Stimulated activated CD8-positive, alpha-beta memory T cell treated with anti-CD3 and anti-CD28 coated beads, Interleukin-7, amount 100 ng/mL, for 4 hours (primary cell): ENCODE measurements around the gene PTGIR.

Experiments
- DNase-seq, 2 donors: peaks; one replicate each; pipeline ENCODE4 v3.0.0-alpha.2; 2020; ENCODE audit warnings: low read depth in 2 of 2

PTGIR gene

DNA sequence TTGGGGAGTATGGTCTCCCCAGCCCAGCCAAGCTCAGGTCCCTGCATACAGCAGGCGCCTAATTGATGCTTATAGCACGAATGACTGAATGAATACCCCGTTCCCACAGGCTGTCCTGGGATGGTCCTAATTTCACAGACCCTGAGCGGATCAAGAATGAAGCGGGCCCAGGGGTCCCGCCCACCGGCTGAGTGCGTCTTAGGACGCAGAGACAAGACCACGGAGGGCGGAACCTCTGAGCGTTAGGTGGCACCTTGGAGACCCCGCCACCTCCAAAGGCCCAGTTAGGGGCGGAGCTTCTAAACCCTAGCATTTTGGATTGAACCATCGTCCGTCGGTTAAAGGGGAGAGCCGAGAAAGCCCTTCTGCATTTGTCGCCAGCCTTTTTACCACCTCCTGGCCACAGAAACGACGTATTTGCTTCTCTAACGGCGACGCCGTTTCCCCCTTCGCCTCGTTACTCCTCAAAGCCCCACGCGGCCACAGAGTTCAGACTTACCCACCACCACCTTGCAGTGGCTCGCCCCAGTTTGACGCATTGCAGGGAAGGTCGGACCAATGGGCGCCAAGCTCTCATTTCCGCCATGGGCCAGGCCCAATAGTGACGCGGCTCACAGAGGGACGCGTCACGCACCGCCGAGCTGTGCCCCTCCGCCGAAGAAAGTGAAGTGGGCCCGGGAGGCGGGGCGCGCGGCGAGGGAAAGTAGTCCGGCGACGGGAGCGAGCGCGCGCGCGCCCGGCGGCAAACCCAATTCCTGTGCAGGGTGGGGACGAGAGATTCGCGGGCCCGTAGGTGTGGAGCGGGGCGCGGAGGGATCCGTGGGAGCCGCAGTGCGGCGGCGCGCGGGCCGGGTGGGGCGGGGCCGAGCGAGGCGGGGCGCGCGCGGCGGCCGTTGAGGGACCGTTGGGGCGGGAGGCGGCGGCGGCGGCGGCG lies 24.2 kb downstream of the PTGIR start:
- DNase-seq, result peak; percentile 92 to 94

DNA sequence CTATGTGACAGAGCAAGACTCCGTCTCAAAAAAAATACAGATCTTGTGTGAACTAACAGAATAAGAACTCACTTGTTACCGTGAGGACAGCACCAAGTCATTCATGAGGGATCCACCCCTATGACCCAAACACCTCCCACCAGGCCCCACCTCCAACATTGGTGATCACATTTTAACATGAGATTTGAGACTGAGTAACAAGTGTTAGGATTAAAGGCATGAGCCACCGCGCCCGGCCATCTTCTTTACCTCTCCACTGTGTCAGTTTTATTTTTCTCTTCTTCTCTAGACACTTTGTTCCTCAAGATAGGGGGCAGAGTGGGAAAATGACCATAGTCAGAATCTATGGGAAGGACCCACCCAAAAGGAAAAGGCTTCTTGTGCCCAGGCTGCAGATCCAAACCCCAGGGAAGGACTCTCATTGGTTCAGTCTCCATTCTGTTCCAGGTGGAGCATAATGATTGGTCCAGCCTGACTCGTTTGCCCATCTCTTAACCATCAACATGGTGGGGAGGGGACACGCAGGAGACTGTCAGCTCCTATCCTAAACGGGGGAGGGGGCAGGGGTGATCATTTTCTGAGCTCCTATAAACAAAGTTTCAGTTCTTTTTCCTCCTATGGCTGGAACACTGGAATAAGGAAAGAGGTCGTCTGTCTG lies 25.0 kb downstream of the PTGIR start:
- DNase-seq, result no peak

DNA sequence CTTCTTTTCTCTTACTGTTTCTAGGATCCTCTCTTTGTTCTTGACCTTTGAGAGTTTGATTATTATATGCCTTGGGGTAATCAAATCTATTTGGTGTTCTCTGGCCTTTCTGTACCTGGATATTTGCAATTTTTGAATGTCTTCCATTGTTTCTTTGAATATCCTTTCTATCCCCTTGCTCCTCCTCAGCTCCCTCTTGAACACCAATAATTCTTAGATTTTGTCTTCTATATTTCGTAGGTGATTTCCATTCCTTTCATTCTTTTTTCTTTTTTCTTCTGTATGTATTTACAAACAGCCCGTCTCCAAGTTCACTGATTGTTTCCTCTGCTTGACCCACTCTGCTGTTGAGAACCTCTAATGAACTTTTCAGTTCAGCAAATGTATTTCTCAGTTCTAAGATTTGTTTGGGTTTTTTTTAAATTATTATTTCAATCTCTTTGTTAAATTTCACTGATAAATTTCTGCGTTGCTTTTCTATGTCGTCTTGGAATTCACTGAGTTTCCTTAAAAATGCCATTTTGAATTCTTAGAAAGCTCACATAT lies 26.4 kb downstream of the PTGIR start:
- DNase-seq, result no peak

DNA sequence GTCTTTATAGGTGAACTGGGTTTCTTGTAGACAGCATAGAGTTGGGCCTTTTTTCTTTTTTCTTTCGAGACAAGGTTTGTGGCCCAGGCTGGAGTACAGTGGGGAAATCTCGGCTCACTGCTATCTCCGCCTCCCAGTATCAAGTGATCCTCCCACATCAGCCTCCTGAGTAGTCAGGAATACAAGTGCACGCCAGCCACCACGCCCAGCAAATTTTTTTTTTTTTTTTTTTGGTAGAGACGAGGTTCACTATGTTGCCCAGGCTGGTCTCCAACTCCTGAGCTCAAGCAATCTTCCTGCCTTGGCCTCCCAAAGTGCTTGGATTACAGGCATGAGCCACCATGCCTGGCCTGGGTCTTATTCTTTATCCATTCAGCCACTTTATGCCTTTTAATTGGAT lies 28.9 kb downstream of the PTGIR start:
- no peak for DNase-seq

DNA sequence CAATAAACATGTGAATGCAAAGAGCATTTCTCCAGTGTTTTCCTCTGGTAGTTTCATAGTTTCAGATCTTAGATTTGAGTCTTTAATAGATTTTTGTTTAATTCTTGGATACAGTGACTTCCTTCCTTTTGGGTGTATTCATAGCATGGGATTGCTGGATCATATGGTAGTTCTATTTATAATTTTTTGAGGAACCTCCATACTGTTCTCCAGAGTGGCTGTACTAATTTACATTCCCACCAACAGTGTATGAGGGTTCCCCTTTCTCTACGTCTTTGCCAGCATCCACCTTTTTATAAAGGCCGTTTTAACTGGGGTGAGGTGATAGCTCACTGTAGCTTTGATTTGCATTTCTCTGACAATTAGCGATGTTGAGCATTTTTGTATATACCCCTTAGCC lies 33.0 kb downstream of the PTGIR start:
- no peak for DNase-seq

DNA sequence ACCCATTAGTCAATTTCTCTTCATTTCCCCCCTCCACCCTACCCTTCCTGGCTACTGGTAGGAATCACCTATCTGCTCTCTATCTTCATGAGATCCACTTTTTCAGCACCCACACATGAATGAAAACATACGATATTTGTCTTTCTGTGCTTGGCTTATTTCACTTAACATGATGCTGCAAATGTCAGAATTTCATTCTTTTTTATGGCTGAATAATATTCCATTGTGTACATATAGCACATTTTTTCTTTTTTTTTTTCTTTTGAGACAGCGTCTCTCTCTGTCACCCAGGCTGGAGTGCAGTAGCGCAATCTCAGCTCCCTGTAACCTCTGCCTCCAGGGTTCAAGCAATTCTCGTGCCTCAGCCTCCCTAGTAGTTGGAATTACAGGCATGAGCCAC lies 33.6 kb downstream of the PTGIR start:
- no peak for DNase-seq

DNA sequence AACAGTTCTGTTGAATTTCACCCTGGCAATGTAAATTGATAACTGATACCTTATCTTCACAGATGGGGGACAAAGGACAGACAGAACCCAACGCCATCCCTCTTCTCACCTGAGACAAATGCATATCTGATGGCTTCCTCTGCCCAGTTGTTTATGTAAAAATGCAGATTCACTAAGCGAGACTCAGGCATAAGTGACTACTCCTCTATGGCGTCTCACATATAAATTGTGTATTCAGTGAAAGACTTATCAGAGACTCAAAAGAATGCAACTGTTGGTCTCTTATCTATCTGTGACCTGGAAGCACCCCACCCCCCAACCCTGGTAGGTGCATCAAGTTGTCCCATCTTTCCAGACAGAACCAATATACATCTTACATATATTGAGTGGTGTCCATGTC lies 37.0 kb downstream of the PTGIR start:
- DNase-seq, result no peak

DNA sequence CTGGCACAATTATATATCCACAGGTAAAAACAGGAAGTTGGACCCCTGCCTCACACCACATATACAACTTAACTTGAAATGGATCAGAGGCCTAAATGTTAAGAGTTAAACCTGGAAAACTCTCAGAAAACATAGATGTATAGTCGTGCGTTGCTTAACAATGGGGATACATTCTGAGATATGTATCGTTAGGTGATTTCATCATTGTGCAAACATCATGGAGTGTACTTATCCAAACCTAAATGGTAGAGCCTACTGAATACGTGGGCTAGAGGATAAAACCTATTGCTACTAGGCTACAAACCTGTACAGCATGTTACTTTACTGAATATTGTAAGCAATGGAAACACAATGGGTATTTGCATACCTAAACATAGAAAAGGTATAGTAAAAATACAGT lies 38.6 kb downstream of the PTGIR start:
- no peak for DNase-seq

DNA sequence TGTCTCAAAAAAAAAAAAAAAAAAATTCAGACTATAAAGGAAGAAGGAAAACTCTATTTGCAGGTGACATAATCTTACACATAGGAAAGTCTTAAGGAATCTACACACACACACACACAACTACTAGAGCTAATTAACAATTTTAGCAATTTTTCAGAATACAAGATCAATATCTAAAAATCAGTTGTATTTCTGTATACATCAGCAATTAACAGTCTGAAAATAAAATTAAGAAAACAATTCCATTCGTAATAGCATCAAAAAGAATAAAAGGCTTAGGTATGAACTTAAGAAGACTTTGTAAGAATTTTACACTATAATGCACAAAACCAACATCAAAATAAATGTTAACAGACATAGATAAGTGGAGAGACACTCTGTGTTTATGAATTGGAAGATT lies 39.4 kb downstream of the PTGIR start:
- no peak for DNase-seq

DNA sequence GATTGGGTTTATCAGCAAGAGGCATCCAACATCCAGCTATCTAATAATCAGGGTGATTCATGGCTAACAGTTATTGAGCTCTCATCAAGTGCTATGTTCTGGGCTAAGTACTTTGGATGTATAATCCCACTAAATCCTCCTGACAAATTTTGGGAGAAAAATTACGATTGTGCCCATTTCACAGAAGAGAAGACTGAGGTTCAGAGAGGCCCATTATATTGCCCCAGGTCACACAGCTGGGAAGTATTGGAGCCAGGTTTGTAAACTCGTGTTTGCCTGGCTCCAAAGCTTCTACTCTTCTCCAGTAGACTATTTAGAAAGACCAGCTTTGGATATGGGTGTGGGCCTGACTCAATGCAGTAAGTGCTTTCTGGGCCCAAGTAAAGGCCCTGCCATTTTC lies 44.6 kb downstream of the PTGIR start:
- no peak for DNase-seq

DNA sequence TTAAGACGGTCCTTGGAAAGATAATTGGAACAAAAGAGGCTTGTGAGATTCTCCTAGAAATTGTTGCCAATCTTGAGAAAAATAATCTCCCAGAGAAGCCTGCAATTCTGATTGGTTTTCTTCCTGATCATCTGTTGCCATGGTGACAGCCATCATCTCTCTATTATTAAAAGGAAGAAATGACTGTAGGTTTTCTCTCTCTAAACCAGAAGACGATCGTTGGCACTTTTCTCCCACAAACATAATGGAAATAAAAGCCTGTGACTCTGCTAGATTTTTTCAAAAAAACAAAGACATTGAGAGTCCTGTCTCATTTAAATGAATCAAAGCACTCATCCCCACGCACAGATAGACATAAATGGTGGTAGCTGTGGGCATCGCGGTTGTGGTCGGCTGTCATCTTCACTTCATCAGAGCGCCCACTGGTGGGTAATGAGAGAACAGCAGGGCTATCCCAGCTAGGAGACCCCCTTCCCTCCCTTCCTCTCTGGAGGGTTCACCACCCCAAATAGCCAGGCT lies 45.5 kb downstream of the PTGIR start:
- peak in 1 of 2 donors; percentile 28 for DNase-seq

DNA sequence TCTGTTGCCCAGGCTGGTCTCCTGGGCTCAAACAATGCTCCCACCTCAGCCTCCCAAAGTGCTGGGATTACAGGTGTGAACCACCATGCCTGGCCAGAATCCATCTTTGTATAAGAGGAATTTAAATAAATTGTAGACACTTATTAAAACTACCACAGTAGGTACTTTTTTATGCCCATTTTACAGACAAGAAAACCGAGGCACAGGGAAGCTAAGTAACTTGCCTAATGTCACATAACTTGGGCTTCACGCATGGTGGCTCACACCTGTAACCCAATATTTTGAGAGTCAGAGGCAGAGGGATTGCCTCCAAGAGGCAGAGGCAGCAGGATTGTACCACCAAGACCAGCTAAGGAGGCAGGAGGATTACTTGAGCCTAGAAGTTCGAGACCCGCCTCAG lies 46.4 kb downstream of the PTGIR start:
- DNase-seq, result no peak

DNA sequence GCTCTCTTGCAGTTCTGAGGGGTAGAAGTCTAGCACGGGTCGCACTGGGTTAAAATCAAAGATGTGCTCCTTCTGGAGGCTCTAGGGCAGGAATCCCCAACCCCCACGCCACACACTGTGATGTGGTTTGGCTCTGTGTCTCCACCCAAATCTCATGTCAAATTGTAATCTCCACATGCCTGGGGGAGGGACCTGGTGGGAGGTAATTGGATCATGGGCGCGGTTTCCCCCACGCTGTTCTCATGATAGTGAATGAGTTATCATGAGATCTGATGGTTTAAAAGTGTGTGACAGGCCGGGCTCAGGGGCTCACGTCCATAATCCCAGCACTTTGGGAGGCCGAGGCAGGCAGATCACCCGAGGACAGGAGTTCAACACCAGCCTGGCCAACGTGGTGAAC lies 50.4 kb downstream of the PTGIR start:
- DNase-seq, result peak; percentile 8 to 26

DNA sequence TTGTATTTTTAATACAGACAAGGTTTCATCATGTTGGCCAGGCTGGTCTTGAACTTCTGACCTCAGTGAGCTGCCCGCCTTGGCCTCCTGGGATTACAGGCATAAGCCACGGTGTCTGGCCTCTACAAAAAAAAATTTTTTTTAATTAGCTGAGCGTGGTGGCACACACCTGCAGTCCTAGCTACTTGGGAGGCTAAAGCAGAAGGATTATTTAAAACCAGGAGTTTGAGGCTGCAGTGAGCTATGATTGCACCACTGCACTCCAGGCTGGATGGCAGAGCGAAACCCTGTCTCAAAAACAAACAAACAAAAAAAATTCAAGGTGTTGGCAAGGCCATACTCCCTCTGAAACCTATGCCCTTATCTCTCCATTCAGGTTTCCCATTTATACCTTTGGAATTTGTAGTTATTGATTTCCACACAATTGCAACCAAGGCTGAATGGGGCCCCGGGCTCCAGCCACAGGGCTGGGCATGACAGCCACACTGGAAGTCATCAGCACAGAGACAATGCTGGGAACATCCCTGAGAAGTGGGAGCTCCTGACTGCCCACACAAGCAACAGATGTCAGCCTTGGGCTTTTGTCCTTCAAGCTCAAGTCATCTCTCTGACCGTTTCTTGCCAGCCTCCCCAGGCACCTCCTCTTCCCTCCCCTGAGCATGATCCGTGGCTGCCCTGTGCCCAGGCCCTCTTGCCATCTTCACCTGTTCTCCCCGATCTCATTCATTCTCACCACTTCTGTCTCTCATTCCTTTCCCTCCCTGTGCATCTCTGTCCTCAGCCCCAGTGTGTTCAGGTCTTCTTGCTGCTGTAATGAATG lies 51.0 kb downstream of the PTGIR start:
- no peak for DNase-seq

DNA sequence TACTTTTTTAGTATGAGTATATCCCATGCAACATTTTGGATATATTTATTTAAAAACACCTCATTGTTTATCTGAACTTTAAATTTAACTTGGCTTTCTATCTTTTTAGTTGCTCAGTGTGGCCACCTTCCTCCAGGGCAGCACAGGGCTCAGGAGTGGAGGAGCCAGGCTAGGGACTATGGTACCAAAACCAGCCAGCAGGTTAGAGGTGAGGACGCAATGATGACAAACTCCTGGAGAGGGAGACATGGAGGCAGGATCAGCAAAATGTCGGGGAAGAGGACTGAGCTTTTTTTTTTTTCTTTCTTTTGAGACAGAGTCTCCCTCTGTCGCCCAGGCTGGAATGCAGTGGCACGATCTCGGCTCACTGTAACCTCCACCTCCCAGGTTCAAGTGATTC lies 53.4 kb downstream of the PTGIR start:
- no peak for DNase-seq
